ENCODE results near the gene AQP7. TPM values are rescaled to one million over a fixed set of nuclear protein-coding genes. Genes with fewer than 3 reads are reported as not detected.
"Not testable (repeated sequence)": the region's sequence is repeated elsewhere in the genome, so short reads cannot be mapped to it uniquely, and the experiment has no call there.

Gene AQP7
- total RNA-seq, 1 donor from 2014 or later, result not detected

GRCh38 chr9:33378121-33378795, 24.1 kb downstream of the AQP7 start:
- DNase-seq (ENCODE audit: low spot score in 2 of 2) (no peak), FAIRE-seq (no peak)

- FAIRE-seq, result no peak
- no peak for DNase-seq (ENCODE audit: low spot score in 2 of 2)
These were observed 25.2 kb downstream of the AQP7 start for GRCh38 chr9:33377089-33377715.

- FAIRE-seq, result no peak
- no peak for DNase-seq (ENCODE audit: low spot score in 2 of 2)
These were observed 26.5 kb downstream of the AQP7 start for GRCh38 chr9:33375841-33376321.

GRCh38 chr9:33375238-33375840, 27.0 kb downstream of the AQP7 start:
- DNase-seq (ENCODE audit: low spot score in 2 of 2), result no peak
- no peak for FAIRE-seq

GRCh38 chr9:33374634-33375237, 27.6 kb downstream of the AQP7 start:
- peak; percentile 49 to 60 for DNase-seq (ENCODE audit: low spot score in 2 of 2)
- FAIRE-seq, result peak; percentile 34

GRCh38 chr9:33374190-33374589, 28.2 kb downstream of the AQP7 start:
- no peak for DNase-seq (ENCODE audit: low spot score in 2 of 2)
- FAIRE-seq, result no peak

GRCh38 chr9:33372900-33373299, 29.5 kb downstream of the AQP7 start:
- DNase-seq (ENCODE audit: low spot score in 2 of 2) (no peak), FAIRE-seq (no peak)

GRCh38 chr9:33366979-33367480, 35.3 kb downstream of the AQP7 start:
- FAIRE-seq, result no peak
- no peak for DNase-seq (ENCODE audit: low spot score in 2 of 2)

GRCh38 chr9:33364814-33365213, 37.6 kb downstream of the AQP7 start:
- not testable (repeated sequence) for DNase-seq (ENCODE audit: low spot score in 2 of 2); FAIRE-seq

- no peak for FAIRE-seq
- no peak for DNase-seq (ENCODE audit: low spot score in 2 of 2)
These were observed 38.2 kb downstream of the AQP7 start for GRCh38 chr9:33364127-33364526.

- not testable (repeated sequence) for DNase-seq (ENCODE audit: low spot score in 2 of 2); FAIRE-seq
These were observed 43.7 kb downstream of the AQP7 start for GRCh38 chr9:33358641-33359040.

GRCh38 chr9:33355933-33356332, 46.4 kb downstream of the AQP7 start:
- no peak for DNase-seq (ENCODE audit: low spot score in 2 of 2)
- FAIRE-seq, result no peak

GRCh38 chr9:33354651-33355211, 47.6 kb downstream of the AQP7 start:
- DNase-seq (ENCODE audit: low spot score in 2 of 2) (no peak), FAIRE-seq (no peak)

GRCh38 chr9:33351547-33351946, 50.8 kb downstream of the AQP7 start:
- FAIRE-seq, result no peak

GRCh38 chr9:33350310-33350709, 52.1 kb downstream of the AQP7 start:
- no peak for FAIRE-seq
- DNase-seq (ENCODE audit: low spot score in 2 of 2), result no peak

More at GRCh38 chr9:33351547-33351946, 50.8 kb downstream of the AQP7 start:
- DNase-seq (ENCODE audit: low spot score in 2 of 2), result no peak

- FAIRE-seq (no peak), DNase-seq (ENCODE audit: low spot score in 2 of 2) (no peak)
These were observed 52.6 kb downstream of the AQP7 start for GRCh38 chr9:33349743-33350142.

GRCh38 chr9:33348998-33349397, 53.4 kb downstream of the AQP7 start:
- DNase-seq (ENCODE audit: low spot score in 2 of 2) (no peak), FAIRE-seq (no peak)

GRCh38 chr9:33346564-33346963, 55.8 kb downstream of the AQP7 start:
- DNase-seq (ENCODE audit: low spot score in 2 of 2), result no peak
- FAIRE-seq, result no peak

GRCh38 chr9:33344145-33344544, 58.2 kb downstream of the AQP7 start:
- DNase-seq (ENCODE audit: low spot score in 2 of 2) (no peak), FAIRE-seq (no peak)

- FAIRE-seq (no peak), DNase-seq (ENCODE audit: low spot score in 2 of 2) (no peak)
These were observed 61.2 kb downstream of the AQP7 start for GRCh38 chr9:33341182-33341581.

GRCh38 chr9:33340186-33340585, 62.2 kb downstream of the AQP7 start:
- no peak for FAIRE-seq
- DNase-seq (ENCODE audit: low spot score in 2 of 2), result no peak
